ENCODE data around the gene COQ8A.

Gene COQ8A

DNA sequence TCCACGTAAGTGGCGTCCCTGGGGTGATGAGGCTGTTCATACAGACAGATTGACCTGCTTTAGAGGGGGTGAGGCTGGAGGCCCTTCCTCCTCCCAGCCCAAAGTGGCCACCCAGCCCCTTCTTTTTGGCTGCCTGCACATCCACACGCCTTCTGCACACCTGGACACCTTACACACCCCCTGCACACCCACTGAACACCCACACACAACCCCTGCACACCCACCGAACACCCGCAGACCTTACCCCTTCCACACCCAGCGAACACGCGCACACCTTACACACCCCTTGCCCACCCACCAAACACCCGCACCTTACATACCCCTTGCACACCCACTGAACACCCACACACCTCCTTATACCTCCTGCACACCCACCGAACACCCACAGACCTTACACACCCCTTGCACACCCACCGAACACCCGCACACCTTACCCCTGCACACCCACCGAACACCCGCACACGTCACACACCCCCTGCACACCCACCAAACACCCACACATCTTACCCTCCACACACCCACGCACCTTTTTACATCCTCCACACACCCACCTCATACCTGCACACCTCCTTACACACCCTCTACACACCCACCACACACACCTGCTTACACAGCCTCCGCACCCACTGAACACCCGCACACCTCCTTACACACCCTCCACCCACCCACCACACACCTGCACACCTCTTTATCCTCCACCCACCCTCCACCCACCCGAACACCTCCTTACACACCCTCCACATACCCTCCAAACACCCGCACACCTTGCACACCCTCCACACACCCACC lies 37.7 kb downstream of the COQ8A start:
- DNase-seq (ENCODE audit: low spot score in 2 of 2) (no peak), ATAC-seq (ENCODE audit: low read depth) (no peak)
- H3K27me3 Mint-ChIP-seq, result no peaks in the 10 kb centered on the region
- H3K27ac Mint-ChIP-seq, result no peak overlapping the region
- peaks cover 19% of the 10 kb centered on the region for H3K36me3 Mint-ChIP-seq
- H3K9me3 Mint-ChIP-seq, result no peaks in the 10 kb centered on the region
- H3K4me1 Mint-ChIP-seq, result peaks cover 5% of the 10 kb centered on the region
- no peak overlapping the region for H3K4me3 Mint-ChIP-seq

DNA sequence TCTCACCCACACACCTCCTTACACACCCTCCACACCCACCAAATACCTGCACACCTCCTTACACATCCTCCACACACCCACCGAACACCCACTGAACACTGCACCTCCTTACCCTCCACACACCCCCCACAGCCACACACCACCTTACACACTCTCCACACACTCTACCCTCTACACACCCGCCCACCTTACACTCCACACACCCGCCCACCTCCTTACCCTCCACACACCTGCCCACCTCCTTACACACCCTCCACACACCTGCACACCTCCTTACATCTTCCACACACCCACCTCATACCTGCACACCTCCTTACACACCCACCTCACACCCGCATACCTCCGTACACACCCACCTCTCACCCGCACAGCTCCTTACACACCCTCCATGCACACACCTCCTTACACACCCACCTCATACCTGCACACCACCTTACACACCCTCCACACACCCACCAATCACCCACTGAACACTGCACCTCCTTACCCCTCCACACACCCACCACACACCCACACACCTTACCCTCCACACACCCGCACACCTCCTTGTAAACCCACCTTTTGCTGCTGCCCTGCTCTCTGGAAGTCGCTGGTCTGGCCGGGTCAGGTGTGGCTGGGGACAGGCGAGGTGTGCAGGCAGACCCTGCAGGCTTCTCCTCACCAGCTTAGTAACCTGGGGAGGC lies 38.5 kb downstream of the COQ8A start:
- Mint-ChIP-seq H3K36me3 (peaks cover 22% of the 10 kb centered on the region), H3K9me3 (no peaks in the 10 kb centered on the region), H3K4me1 (peaks cover 5% of the 10 kb centered on the region), H3K4me3 (no peak overlapping the region), H3K27ac (no peak overlapping the region), H3K27me3 (no peaks in the 10 kb centered on the region)
- DNase-seq (ENCODE audit: low spot score in 2 of 2), result no peak
- no peak for ATAC-seq (ENCODE audit: low read depth)

DNA sequence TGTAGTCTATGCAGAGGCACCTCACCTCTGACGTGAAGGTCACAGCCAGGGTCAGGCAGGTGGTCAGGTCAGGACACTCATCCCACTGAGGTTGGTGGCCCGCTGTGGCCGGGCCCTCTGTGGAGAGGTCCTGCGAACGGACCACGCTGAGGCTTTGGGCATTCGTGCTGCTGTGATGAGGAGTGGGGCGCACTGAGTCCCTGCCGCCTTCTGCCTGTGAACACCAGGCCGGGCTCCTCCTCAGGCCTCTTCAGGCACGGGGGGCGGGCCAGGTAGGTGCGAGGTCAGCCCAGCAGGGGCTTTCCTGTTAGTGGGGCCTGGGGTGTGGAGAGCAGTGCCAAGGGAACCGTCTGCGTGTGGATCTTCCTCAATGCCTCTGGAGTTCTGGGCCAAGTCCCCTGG lies 39.0 kb downstream of the COQ8A start:
- Mint-ChIP-seq H3K27me3 (no peaks in the 10 kb centered on the region), H3K36me3 (peaks cover 24% of the 10 kb centered on the region), H3K9me3 (no peaks in the 10 kb centered on the region), H3K27ac (no peak overlapping the region), H3K4me3 (no peak overlapping the region), H3K4me1 (peaks cover 5% of the 10 kb centered on the region)
- DNase-seq (ENCODE audit: low spot score in 2 of 2) (no peak), ATAC-seq (ENCODE audit: low read depth) (no peak)

GRCh38 chr1:226979517-226980121 lies 39.5 kb downstream of the COQ8A start:
- H3K4me1 Mint-ChIP-seq, result peaks cover 5% of the 10 kb centered on the region
- no peaks in the 10 kb centered on the region for H3K9me3 Mint-ChIP-seq
- ATAC-seq (ENCODE audit: low read depth) (no peak), DNase-seq (ENCODE audit: low spot score in 2 of 2) (no peak)
- H3K27me3 Mint-ChIP-seq, result no peaks in the 10 kb centered on the region
- no peak overlapping the region for H3K4me3 Mint-ChIP-seq
- peaks cover 25% of the 10 kb centered on the region for H3K36me3 Mint-ChIP-seq
- H3K27ac Mint-ChIP-seq, result no peak overlapping the region

GRCh38 chr1:226980122-226980560 lies 40.0 kb downstream of the COQ8A start:
- ATAC-seq (ENCODE audit: low read depth), result no peak
- Mint-ChIP-seq H3K9me3 (no peaks in the 10 kb centered on the region), H3K27ac (no peak overlapping the region), H3K27me3 (no peaks in the 10 kb centered on the region), H3K36me3 (peaks cover 24% of the 10 kb centered on the region), H3K4me1 (peaks cover 5% of the 10 kb centered on the region), H3K4me3 (no peak overlapping the region)
- no peak for DNase-seq (ENCODE audit: low spot score in 2 of 2)

GRCh38 chr1:226980565-226981385 lies 40.7 kb downstream of the COQ8A start:
- no peak for DNase-seq (ENCODE audit: low spot score in 2 of 2)
- Mint-ChIP-seq H3K4me3 (no peak overlapping the region), H3K4me1 (peaks cover 5% of the 10 kb centered on the region), H3K9me3 (no peaks in the 10 kb centered on the region), H3K36me3 (peaks cover 24% of the 10 kb centered on the region), H3K27me3 (no peaks in the 10 kb centered on the region), H3K27ac (no peak overlapping the region)
- no peak for ATAC-seq (ENCODE audit: low read depth)

- DNase-seq (ENCODE audit: low spot score in 2 of 2) (no peak), ATAC-seq (ENCODE audit: low read depth) (no peak)
- no peak overlapping the region for H3K27ac Mint-ChIP-seq
- no peaks in the 10 kb centered on the region for H3K9me3 Mint-ChIP-seq
- peaks cover 5% of the 10 kb centered on the region for H3K4me1 Mint-ChIP-seq
- H3K36me3 Mint-ChIP-seq, result peaks cover 31% of the 10 kb centered on the region
- no peaks in the 10 kb centered on the region for H3K27me3 Mint-ChIP-seq
- H3K4me3 Mint-ChIP-seq, result no peak overlapping the region
Observed at GRCh38 chr1:226981386-226981817, 41.3 kb downstream of the COQ8A start.

GRCh38 chr1:226981838-226982237 lies 41.7 kb downstream of the COQ8A start:
- peaks cover 5% of the 10 kb centered on the region for H3K4me1 Mint-ChIP-seq
- no peaks in the 10 kb centered on the region for H3K27me3 Mint-ChIP-seq
- no peaks in the 10 kb centered on the region for H3K9me3 Mint-ChIP-seq
- H3K27ac Mint-ChIP-seq, result no peak overlapping the region
- DNase-seq (ENCODE audit: low spot score in 2 of 2) (no peak), ATAC-seq (ENCODE audit: low read depth) (no peak)
- H3K36me3 Mint-ChIP-seq, result peaks cover 35% of the 10 kb centered on the region
- H3K4me3 Mint-ChIP-seq, result no peak overlapping the region

DNA sequence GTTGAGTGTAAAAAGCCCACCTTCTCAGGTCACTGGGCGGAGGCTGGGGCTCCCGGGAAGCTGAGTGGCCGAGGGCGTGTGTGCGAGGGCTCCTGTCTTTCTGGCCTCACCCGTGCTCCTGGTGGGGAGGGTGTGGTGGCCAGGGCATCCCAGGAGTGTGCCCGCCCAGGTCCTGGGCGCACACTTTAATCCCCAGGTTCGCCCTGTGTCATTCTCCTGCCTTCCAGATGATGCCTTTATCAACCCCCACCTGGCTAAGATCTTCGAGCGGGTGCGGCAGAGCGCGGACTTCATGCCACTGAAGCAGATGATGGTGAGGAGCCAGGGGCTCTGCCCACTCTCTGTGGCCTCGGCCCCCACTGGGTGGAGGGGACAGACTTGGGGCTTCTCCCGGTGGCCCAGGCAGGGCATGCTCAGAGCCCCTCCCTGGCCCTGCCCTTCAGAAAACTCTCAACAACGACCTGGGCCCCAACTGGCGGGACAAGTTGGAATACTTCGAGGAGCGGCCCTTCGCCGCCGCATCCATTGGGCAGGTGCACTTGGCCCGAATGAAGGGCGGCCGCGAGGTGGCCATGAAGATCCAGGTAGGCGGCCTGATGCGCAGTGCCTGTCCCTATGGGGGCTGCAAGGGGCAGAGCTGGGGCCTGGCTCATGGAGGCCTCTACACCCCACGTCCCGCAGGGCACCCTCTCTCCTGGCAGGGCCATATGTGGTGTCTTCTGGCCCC lies 42.5 kb downstream of the COQ8A start:
- DNase-seq (ENCODE audit: low spot score in 2 of 2), result no peak
- no peak overlapping the region for H3K27ac Mint-ChIP-seq

GRCh38 chr1:226983247-226983991 lies 43.3 kb downstream of the COQ8A start:
- H3K36me3 Mint-ChIP-seq, result peaks cover 28% of the 10 kb centered on the region
- no peak overlapping the region for H3K27ac Mint-ChIP-seq
- no peaks in the 10 kb centered on the region for H3K27me3 Mint-ChIP-seq
- no peak overlapping the region for H3K4me3 Mint-ChIP-seq
- no peak for ATAC-seq (ENCODE audit: low read depth)
- no peak for DNase-seq (ENCODE audit: low spot score in 2 of 2)
- no peaks in the 10 kb centered on the region for H3K9me3 Mint-ChIP-seq
- no peaks in the 10 kb centered on the region for H3K4me1 Mint-ChIP-seq

More for the DNA sequence above, 42.5 kb downstream of the COQ8A start:
- Mint-ChIP-seq H3K27me3 (no peaks in the 10 kb centered on the region), H3K36me3 (peaks cover 36% of the 10 kb centered on the region), H3K4me3 (no peak overlapping the region), H3K9me3 (no peaks in the 10 kb centered on the region), H3K4me1 (peaks cover 5% of the 10 kb centered on the region)
- no peak for ATAC-seq (ENCODE audit: low read depth)

GRCh38 chr1:226983992-226984364 lies 43.9 kb downstream of the COQ8A start:
- no peak overlapping the region for H3K27ac Mint-ChIP-seq
- H3K4me1 Mint-ChIP-seq, result no peaks in the 10 kb centered on the region
- H3K36me3 Mint-ChIP-seq, result peaks cover 23% of the 10 kb centered on the region

DNA sequence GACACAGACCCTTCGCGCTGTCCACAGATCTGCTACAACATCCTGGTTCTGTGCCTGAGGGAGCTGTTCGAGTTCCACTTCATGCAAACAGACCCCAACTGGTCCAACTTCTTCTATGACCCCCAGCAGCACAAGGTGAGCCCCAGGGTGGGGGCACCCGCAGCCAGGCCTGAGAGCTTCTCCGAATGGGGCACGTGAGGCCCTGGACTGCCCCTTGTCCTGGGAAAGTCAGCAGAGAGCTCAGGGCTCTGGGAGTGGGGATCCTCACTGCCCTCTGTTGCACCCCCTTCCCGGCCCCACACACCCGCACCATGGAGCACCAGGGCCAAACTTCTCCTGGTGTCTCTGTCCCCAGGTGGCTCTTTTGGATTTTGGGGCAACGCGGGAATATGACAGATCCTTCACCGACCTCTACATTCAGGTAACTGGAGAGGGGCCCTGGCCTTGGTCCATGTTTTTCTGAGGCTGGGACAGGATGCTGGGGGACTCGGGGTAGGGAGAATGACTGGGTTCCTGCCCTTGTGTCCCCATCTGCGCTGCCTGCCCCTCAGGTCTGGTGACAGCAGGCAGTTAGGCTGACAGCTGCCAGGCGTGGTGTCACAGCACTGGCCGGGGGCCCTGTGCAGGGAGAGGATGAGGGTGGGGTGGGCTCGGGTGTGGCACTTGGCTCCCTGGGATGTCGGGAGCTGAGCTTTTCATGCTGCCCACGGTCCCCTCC lies 44.6 kb downstream of the COQ8A start:
- Mint-ChIP-seq H3K27me3 (no peaks in the 10 kb centered on the region), H3K4me3 (no peak overlapping the region), H3K4me1 (peaks cover 4% of the 10 kb centered on the region), H3K27ac (no peak overlapping the region), H3K36me3 (peaks cover 21% of the 10 kb centered on the region), H3K9me3 (no peaks in the 10 kb centered on the region)
- DNase-seq (ENCODE audit: low spot score in 2 of 2) (no peak), ATAC-seq (ENCODE audit: low read depth) (no peak)

More at GRCh38 chr1:226983992-226984364, 43.9 kb downstream of the COQ8A start:
- DNase-seq (ENCODE audit: low spot score in 2 of 2), result no peak
- Mint-ChIP-seq H3K4me3 (no peak overlapping the region), H3K27me3 (no peaks in the 10 kb centered on the region), H3K9me3 (no peaks in the 10 kb centered on the region)
- no peak for ATAC-seq (ENCODE audit: low read depth)

Measured in memory B cell (primary cell).